Activated CD4-positive, alpha-beta memory T cell treated with anti-CD3 and anti-CD28 coated beads for 36 hours (primary cell): ENCODE data around the gene FBN1. TPM values are rescaled to one million over a fixed set of nuclear protein-coding genes. Genes with fewer than 3 reads are reported as not detected.

Experiments used
- CTCF ChIA-PET: fragments of 350-600 bp; sonication (Branson Sonifier 250); formaldehyde crosslinking; loops from one replicate; lab custom pipeline; 2021; ENCODE audit warnings: antibody characterized with exemption, inconsistent platforms; lab: Charles Lee
- POLR2A ChIA-PET: fragments of 350-600 bp; sonication (Branson Sonifier 250); formaldehyde crosslinking; loops from one replicate; lab custom pipeline; 2021; ENCODE audit warnings: antibody characterized with exemption; lab: Charles Lee
- DNase-seq: peaks from one replicate; pipeline ENCODE4 v3.0.0-alpha.2; 2020
- H3K27ac Mint-ChIP-seq: one replicate; pipeline ENCODE4 v1.8.0; 2021; ENCODE audit warnings: mixed read lengths
- H3K27me3 Mint-ChIP-seq: one replicate; pipeline ENCODE4 v1.8.0; 2021; ENCODE audit warnings: mixed read lengths
- H3K36me3 Mint-ChIP-seq: one replicate; pipeline ENCODE4 v1.8.0; 2021; ENCODE audit warnings: mixed read lengths
- H3K4me1 Mint-ChIP-seq: one replicate; pipeline ENCODE4 v1.8.0; 2021; ENCODE audit warnings: low read depth, mixed read lengths
- H3K4me3 Mint-ChIP-seq: one replicate; pipeline ENCODE4 v1.8.0; 2021; ENCODE audit warnings: mild to moderate bottlenecking, mixed read lengths
- H3K9me3 Mint-ChIP-seq: one replicate; pipeline ENCODE4 v1.8.0; 2021; ENCODE audit warnings: mixed read lengths
- intact Hi-C: fragments of 100-400 bp; cut with micrococcal nuclease; formaldehyde crosslinking; loops from one replicate; pipeline ENCODE4 v1.15.1; 2023
- total RNA-seq, 2 experiments: library from RNA; stranded (reverse); gene quantifications; one replicate each; pipeline ENCODE4 v1.2.3, GENCODE V29; 2021

FBN1 gene
- total RNA-seq, 2 experiments from 2014 or later, result 0.34 to 0.52 TPM

DNA sequence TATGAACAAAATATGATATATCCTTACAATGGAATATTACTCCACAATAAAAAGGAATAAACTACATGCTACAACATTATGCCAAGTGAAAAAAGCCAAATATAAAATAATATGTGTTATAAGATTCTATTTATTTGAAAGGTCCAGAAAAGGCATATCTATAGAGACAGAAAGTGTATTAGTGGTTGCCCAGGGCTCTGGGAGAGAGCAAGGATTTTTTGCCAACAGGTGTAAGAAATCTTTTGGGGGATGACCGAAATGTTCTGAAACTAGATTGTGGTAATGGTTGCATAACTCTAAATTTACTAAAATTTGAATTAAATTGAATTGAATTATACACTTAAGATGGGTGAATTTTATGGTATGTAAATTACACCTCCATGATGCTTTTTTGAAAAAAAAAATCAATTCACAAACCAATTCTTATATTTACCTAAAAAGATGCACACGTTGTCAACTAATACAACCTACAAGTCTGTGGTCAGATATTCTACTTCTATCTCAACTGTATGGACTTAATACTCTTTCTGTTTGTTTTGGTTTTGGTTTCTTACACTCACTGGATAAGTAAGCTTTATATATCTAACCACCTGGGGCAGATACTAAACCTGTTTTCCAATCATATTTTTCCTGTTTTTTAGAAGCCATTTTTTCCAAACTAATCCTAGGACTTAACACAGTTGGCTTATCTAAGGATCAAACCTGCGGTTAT, 75.8 kb downstream of the FBN1 start:
- Mint-ChIP-seq H3K4me1 (no peaks in the 10 kb centered on the region), H3K36me3 (no peaks in the 10 kb centered on the region), H3K27ac (no peak overlapping the region), H3K27me3 (no peaks in the 10 kb centered on the region), H3K4me3 (no peak overlapping the region), H3K9me3 (no peaks in the 10 kb centered on the region)
- intact Hi-C loops, result no loop called here
- DNase-seq, result no peak
- ChIA-PET POLR2A (no interaction called here), CTCF (no interaction called here)

DNA sequence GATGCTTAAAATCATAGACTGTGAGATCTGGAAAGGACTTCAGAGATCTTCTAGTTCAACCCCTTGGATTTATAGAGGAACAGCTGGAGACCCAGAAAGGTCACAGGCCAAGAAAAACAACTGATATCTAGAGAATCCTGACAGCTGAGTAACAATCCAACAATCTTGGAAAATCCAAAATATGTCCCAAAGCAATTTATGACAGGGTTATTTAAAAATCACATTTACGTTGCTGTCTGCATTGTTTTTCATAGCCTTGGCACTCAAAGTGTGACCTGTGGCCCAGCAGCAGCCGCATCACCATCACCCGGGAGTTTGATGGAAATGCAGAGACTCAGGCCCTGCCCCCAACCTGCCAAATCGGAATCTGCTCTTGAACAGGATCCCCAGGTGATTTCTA, 78.8 kb downstream of the FBN1 start:
- Mint-ChIP-seq H3K4me1 (no peaks in the 10 kb centered on the region), H3K27me3 (no peaks in the 10 kb centered on the region), H3K4me3 (no peak overlapping the region), H3K27ac (no peak overlapping the region), H3K9me3 (no peaks in the 10 kb centered on the region), H3K36me3 (no peaks in the 10 kb centered on the region)
- ChIA-PET POLR2A (no interaction called here), CTCF (no interaction called here)
- intact Hi-C loops, result no loop called here
- DNase-seq, result no peak

GRCh38 chr15:48565560-48566482, 79.7 kb downstream of the FBN1 start:
- H3K4me1 Mint-ChIP-seq, result no peaks in the 10 kb centered on the region
- DNase-seq, result no peak
- no peaks in the 10 kb centered on the region for H3K36me3 Mint-ChIP-seq
- CTCF ChIA-PET, result no interaction called here
- intact Hi-C loops, result no loop called here
- no peaks in the 10 kb centered on the region for H3K9me3 Mint-ChIP-seq
- POLR2A ChIA-PET, result no interaction called here
- no peaks in the 10 kb centered on the region for H3K27me3 Mint-ChIP-seq
- H3K27ac Mint-ChIP-seq, result no peak overlapping the region
- no peak overlapping the region for H3K4me3 Mint-ChIP-seq

DNA sequence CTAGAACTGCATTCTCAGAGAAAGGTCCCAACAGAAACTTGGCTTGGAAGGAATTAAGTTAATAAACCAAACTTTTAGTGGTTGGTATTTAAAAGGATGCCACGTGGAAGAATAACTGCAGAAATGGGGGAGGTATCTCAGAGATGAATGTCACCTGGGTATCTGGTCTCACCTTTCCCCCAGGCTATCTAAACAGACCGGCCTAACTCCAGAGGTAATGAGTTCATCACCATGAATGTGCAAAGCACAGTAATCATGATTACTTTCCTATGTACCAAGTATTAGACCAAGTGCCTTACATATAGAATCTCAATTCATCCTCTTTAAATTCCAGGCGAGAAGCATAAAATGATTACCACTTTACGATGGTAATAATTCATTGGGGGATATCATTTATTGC, 80.8 kb downstream of the FBN1 start:
- Mint-ChIP-seq H3K27ac (no peak overlapping the region), H3K9me3 (no peaks in the 10 kb centered on the region), H3K4me3 (no peak overlapping the region), H3K27me3 (no peaks in the 10 kb centered on the region), H3K4me1 (no peaks in the 10 kb centered on the region), H3K36me3 (no peaks in the 10 kb centered on the region)
- no peak for DNase-seq
- POLR2A ChIA-PET, result no interaction called here
- intact Hi-C loops, result no loop called here
- CTCF ChIA-PET, result no interaction called here

GRCh38 chr15:48563934-48564333, 81.6 kb downstream of the FBN1 start:
- POLR2A ChIA-PET, result no interaction called here

DNA sequence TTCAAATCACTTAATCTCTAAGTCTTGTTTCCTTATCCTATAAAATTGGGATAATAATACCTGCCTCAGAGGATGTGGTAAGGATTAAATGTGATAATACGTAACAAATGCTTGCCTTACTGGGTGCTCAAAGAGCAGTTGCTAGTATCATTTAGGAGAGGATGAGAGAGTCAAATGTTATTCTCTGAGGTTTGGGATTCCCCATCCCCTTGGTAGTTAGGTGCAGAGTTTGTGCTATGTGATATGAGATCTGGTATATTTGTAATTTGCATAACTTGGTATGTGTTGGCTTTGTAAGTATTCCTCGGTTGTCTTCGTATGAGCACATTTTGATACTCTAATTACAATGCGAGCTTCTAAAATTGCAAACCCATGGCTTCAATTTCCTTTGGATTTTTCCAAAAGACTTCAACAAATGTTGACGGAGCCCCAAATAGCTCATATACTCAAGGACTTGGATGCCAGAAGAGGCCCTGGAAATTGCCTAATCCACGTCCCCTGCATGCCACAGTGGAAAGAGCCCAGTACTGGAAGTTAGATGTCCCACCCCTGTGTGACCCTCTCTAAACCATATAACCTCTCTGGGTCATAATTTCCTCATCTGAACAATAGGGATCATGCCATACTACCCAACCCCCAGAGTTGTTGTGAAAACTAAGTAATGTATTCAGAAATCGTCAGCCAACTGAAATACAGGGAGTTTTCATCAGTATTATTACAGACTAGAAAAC, 85.0 kb downstream of the FBN1 start:
- no peaks in the 10 kb centered on the region for H3K27me3 Mint-ChIP-seq
- POLR2A ChIA-PET, result no interaction called here
- H3K27ac Mint-ChIP-seq, result no peak overlapping the region

More at GRCh38 chr15:48563934-48564333, 81.6 kb downstream of the FBN1 start:
- CTCF ChIA-PET, result no interaction called here
- Mint-ChIP-seq H3K4me3 (no peak overlapping the region), H3K9me3 (no peaks in the 10 kb centered on the region), H3K36me3 (no peaks in the 10 kb centered on the region), H3K27ac (no peak overlapping the region), H3K27me3 (no peaks in the 10 kb centered on the region), H3K4me1 (no peaks in the 10 kb centered on the region)
- intact Hi-C loops, result no loop called here
- no peak for DNase-seq

GRCh38 chr15:48559285-48559684, 86.2 kb downstream of the FBN1 start:
- Mint-ChIP-seq H3K36me3 (no peaks in the 10 kb centered on the region), H3K27me3 (peaks cover 2% of the 10 kb centered on the region), H3K4me1 (no peaks in the 10 kb centered on the region), H3K4me3 (no peak overlapping the region), H3K27ac (no peak overlapping the region), H3K9me3 (no peaks in the 10 kb centered on the region)
- intact Hi-C loops, result no loop called here
- POLR2A ChIA-PET, result no interaction called here
- CTCF ChIA-PET, result no interaction called here
- no peak for DNase-seq

More for the DNA sequence above, 85.0 kb downstream of the FBN1 start:
- Mint-ChIP-seq H3K4me3 (no peak overlapping the region), H3K36me3 (no peaks in the 10 kb centered on the region), H3K4me1 (no peaks in the 10 kb centered on the region), H3K9me3 (no peaks in the 10 kb centered on the region)
- CTCF ChIA-PET, result no interaction called here
- DNase-seq, result no peak
- intact Hi-C loops, result no loop called here

GRCh38 chr15:48558226-48558625, 87.3 kb downstream of the FBN1 start:
- intact Hi-C loops, result no loop called here
- CTCF ChIA-PET, result no interaction called here
- DNase-seq, result no peak
- POLR2A ChIA-PET, result no interaction called here
- H3K4me3 Mint-ChIP-seq, result no peak overlapping the region
- no peaks in the 10 kb centered on the region for H3K4me1 Mint-ChIP-seq
- no peak overlapping the region for H3K27ac Mint-ChIP-seq
- no peaks in the 10 kb centered on the region for H3K36me3 Mint-ChIP-seq
- H3K9me3 Mint-ChIP-seq, result no peaks in the 10 kb centered on the region
- peaks cover 2% of the 10 kb centered on the region for H3K27me3 Mint-ChIP-seq

DNA sequence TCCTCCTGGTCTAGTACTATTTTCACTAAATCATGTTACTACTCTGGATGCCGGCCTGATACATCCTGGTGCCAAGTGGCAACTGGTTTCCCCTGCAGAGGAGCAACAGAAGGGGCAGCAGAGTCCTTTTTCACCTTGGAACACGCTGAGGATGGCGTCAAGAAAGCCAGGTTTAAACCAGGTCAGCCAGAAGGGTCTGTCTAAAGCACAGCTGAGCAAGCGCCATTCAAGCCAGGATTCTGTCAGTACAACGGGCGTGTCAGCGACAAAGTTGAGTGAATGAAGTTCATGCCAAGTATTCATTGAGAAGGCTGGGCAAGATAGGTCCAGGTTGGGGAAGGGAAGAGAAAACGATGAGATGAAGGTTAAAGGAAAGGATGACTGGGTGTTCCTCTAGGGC, 88.2 kb downstream of the FBN1 start:
- Mint-ChIP-seq H3K36me3 (no peaks in the 10 kb centered on the region), H3K9me3 (no peaks in the 10 kb centered on the region), H3K27ac (no peak overlapping the region), H3K4me1 (no peaks in the 10 kb centered on the region), H3K27me3 (peaks cover 2% of the 10 kb centered on the region), H3K4me3 (no peak overlapping the region)
- no peak for DNase-seq
- intact Hi-C loops, result no loop called here
- CTCF ChIA-PET, result no interaction called here
- POLR2A ChIA-PET, result no interaction called here

- Mint-ChIP-seq H3K4me3 (no peak overlapping the region), H3K36me3 (no peaks in the 10 kb centered on the region), H3K27ac (no peak overlapping the region), H3K4me1 (no peaks in the 10 kb centered on the region), H3K9me3 (no peaks in the 10 kb centered on the region), H3K27me3 (peaks cover 2% of the 10 kb centered on the region)
- POLR2A ChIA-PET, result no interaction called here
- intact Hi-C loops, result no loop called here
- CTCF ChIA-PET, result no interaction called here
- DNase-seq, result no peak
Measured at GRCh38 chr15:48556159-48556897, 89.2 kb downstream of the FBN1 start.

- no peak overlapping the region for H3K27ac Mint-ChIP-seq
- POLR2A ChIA-PET, result no interaction called here
- H3K4me3 Mint-ChIP-seq, result no peak overlapping the region
- H3K27me3 Mint-ChIP-seq, result peaks cover 2% of the 10 kb centered on the region
- intact Hi-C loops, result no loop called here
- DNase-seq, result no peak
- no peaks in the 10 kb centered on the region for H3K9me3 Mint-ChIP-seq
- no peaks in the 10 kb centered on the region for H3K4me1 Mint-ChIP-seq
- H3K36me3 Mint-ChIP-seq, result no peaks in the 10 kb centered on the region
- CTCF ChIA-PET, result no interaction called here
Measured at GRCh38 chr15:48555241-48555881, 90.1 kb downstream of the FBN1 start.
